GM10266 (cell line): ENCODE results near the gene HOXA5.

Source experiments
- DNase-seq: peaks from one replicate; pipeline ENCODE4 v3.0.0; 2012; ENCODE audit errors: extremely low spot score
- CTCF ChIP-seq: IDR thresholded peaks from 2 replicates; pipeline ENCODE4 v1.5.1; 2012; ENCODE audit warnings: mild to moderate bottlenecking, low read depth; ENCODE audit not compliant: control insufficient read depth, insufficient read depth; ENCODE audit errors: missing control alignments

Gene HOXA5

GRCh38 chr7:27184337-27185012 lies 41.0 kb upstream of the HOXA5 start:
- no peak for TF ChIP-seq CTCF
- DNase-seq = no peak

- no peak for DNase-seq
- TF ChIP-seq CTCF = no peak
These were observed 40.3 kb upstream of the HOXA5 start for GRCh38 chr7:27183682-27184336.

GRCh38 chr7:27182861-27183681 lies 39.6 kb upstream of the HOXA5 start:
- DNase-seq = no peak
- TF ChIP-seq CTCF = no peak

- no peak for TF ChIP-seq CTCF
- no peak for DNase-seq
These were observed 38.9 kb upstream of the HOXA5 start for GRCh38 chr7:27182285-27182841.

GRCh38 chr7:27181795-27182275 lies 38.4 kb upstream of the HOXA5 start:
- no peak for DNase-seq
- no peak for TF ChIP-seq CTCF

GRCh38 chr7:27180431-27181420 lies 37.2 kb upstream of the HOXA5 start:
- TF ChIP-seq CTCF = no peak
- DNase-seq = no peak
